Testis (tissue), 2 donors: ENCODE measurements around the gene PPTC7.

Source experiments
- POLR2A ChIP-seq: fragments of 450-650 bp; IDR thresholded peaks from one replicate; pipeline ENCODE4 v1.6.1; 2017; ENCODE audit warnings: antibody characterized with exemption, mild to moderate bottlenecking, moderate library complexity
- TF ChIP-seq, protein P1 (sequence below), 3 experiments: fragments of 450-650 bp in 2 of 3; fragments of 200-600 bp in 1 of 3; sonication (generic) in 1 of 3; IDR thresholded peaks; one replicate each; pipeline ENCODE4 v1.5.1; 2016 to 2019; ENCODE audit warnings: antibody characterized with exemption in 3 of 3, mild to moderate bottlenecking in 2 of 3, moderate library complexity in 1 of 3

DNA sequence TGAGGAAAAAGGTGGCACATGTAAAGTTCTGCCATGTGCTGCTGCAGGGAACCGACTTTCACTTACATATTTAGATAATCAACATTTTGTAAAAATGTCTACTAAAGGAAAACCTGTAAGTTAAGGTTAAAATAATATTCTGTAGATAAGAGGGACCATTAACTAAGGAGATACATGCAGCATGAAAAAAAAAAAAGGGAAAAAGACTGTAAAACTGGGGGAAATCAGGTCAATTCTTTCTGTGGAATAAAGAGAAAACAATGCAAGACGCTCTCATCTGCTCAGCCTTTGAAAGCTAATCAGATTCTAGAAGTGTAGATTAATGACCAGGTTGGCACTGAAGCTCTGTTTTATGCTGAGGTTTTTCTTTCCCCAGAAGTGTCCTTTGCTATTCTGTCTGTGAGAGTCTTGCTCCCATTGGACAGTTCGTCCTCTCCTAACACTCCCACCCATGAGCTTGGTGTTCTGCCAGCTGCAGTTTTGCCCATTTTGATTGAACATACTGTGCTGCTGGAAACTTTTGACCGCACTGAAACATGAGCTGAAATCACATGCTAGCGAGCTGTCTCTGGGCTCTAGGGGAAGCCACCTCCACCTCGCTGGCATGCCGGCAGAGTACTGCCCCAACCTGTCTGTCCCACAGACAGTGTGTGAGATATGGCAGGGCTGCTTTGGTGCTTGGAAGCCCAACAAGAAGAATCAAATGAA is 39.7 kb downstream of the PPTC7 start:
- TF ChIP-seq, protein P1, sequence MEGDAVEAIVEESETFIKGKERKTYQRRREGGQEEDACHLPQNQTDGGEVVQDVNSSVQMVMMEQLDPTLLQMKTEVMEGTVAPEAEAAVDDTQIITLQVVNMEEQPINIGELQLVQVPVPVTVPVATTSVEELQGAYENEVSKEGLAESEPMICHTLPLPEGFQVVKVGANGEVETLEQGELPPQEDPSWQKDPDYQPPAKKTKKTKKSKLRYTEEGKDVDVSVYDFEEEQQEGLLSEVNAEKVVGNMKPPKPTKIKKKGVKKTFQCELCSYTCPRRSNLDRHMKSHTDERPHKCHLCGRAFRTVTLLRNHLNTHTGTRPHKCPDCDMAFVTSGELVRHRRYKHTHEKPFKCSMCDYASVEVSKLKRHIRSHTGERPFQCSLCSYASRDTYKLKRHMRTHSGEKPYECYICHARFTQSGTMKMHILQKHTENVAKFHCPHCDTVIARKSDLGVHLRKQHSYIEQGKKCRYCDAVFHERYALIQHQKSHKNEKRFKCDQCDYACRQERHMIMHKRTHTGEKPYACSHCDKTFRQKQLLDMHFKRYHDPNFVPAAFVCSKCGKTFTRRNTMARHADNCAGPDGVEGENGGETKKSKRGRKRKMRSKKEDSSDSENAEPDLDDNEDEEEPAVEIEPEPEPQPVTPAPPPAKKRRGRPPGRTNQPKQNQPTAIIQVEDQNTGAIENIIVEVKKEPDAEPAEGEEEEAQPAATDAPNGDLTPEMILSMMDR (IDR thresholded peaks at IDR 0.05): no peak
- no peak for TF ChIP-seq POLR2A
